Fibroblast of upper back skin (primary cell): ENCODE data around the gene MYL1.

Experiments
- DNase-seq: peaks from one replicate; pipeline ENCODE4 v3.0.0-alpha.2; 2013

MYL1 gene

DNA sequence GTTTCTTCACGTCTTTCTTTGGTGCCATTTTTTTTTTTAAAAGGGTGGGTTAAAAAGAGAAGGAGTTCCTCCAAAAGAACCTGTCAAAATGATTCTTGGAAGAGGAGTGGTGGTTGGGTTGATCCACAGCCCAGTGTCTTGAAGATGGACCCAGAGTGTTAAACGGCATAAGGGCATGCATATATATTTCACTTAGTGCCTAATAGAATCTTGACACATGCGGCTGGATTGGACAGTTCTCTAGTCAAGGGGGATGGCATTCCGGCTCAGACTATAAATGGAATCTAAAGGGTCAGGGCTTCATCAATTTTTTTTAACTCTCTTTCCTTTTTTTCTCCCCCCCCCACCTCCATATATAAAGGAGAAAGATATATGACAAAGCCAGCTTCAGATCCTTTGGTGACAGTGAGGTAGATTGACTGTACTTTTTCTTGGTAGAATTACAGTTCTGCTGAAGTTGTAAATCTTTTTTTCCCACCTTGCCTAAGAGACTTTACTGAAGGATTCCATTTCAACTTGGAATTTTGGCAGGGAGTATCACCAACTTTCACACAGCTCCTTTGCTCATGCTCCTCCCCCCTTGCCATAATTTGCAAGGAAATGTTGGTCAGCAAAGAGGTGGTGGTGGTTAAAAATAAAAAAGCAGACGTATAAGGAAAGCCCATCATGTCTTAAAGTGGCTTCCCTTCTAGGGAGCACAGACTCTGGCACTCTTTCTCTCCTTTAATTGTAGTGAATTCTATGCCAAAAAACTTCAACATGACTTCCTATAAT, at the start of gene MYL1:
Gene MYL1 (minus strand): TSS at position 160 of the 774 bp plus-strand sequence. CDS start 132 bp downstream, at position 28.
- no peak for DNase-seq

DNA sequence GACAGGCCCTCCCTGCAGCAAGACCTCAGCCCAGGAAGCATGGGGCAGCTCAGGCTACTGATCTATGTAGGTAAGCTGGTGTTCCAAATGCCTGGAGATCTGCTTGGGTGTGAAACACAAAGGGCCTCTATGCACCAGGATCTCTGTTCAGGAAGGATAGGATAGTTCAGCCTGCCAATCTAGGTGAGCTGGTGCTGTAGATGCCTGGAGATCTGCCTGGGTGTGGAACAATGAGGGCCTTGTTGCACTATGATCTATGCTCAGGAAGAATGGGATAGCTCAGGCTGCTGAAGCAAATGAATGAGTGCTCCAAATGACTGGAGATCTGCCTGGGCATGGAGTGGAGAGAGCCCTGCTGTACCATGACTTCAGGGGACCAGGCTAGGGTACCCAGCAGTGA, 48.9 kb upstream of the MYL1 start:
- DNase-seq: no peak

DNA sequence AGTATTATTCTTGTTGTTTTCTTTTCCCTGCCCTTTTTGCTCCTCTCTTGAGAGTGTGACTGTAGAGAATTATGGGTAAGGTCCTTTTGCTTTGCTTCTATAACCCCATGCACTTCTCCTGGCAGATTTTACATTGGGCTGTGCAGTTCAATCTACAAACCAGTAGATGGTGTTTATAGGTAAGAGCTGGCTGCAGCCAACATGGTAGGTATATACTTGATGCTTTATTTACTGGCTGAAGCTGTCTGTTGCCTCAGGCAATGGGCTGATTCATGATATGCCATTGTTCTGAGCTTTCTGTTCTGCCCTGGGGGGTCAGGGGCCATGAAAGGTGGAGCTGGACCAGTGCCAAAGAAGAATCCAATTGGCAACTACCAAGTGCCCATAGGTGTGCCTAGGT, 48.3 kb upstream of the MYL1 start:
- DNase-seq: no peak

DNA sequence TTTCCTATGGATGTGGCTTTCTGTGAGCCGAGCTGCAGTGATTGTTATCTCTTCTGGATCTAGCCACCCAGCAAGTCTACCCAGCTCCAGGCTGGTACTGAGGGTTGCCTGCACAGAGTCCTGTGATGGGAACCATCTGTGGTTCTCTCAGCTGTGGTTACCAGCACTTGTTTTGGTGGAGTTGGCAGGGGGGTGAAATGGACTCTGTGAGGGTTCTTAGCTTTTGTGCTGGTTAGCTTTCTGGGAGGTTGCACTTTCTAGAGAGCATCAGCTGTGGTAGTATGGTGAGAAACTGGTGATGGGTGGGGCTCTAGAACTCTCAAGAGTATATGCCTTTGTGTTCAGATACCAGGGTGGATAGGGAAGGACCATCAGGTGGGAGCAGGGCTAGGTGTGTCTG, 45.4 kb upstream of the MYL1 start:
- no peak for DNase-seq

DNA sequence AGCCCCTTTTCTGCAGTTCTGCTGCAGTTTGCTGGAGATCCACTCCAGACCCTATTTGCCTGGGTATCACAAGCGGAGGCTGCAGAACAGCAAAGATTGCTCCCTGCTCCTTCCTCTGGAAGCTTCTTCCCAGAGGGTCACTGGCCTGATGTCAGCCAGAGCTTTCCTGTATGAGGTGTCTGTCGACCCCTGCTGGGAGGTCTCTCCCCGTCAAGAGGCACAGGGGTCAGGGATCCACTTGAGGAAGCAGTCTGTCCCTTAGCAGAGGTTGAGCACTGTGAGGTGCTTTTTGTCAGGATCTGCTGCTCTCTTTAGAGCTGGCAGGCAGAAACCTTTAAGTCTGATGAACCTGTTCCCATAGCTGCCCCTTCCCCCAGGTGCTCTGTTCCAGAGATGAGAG, 42.0 kb upstream of the MYL1 start:
- no peak for DNase-seq

DNA sequence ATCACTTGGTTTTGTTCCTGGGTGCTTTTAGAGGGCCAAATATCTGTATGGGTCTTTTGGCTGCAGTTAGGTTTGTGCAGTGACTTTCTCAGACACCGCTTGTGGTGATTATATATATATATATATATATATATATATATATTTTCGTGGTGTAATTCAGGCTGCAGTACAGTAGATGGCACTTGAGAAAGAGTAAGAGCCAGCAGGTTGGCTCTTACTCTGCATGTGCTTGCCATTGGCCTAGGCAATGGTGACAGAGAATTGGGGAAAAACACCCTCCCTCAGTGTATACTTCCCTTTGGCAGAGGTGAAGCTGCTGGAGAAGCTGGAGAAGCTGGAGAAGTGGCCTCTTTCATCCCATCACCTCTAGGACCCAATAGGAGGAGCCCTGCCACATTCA, 22.2 kb upstream of the MYL1 start:
- DNase-seq: no peak

DNA sequence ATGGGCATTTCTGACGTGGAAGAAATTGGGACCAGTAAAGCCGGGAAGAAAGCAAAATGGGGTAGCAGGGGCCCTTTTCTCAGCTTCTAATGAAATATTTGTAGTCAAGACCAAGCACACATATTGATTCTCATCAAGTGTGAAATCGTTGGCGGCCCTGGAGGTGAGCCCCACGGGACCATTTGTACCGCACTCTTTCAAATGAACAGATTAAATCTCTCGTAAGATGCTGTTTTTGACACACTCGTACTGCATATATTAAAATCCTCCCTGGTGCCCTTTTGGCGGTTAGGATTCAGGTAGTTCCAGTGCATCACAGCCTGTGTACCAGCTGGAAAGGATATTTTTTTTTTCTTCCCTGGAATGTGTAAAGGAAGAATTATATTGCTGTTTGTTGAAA, 9.9 kb upstream of the MYL1 start:
- DNase-seq: no peak

DNA sequence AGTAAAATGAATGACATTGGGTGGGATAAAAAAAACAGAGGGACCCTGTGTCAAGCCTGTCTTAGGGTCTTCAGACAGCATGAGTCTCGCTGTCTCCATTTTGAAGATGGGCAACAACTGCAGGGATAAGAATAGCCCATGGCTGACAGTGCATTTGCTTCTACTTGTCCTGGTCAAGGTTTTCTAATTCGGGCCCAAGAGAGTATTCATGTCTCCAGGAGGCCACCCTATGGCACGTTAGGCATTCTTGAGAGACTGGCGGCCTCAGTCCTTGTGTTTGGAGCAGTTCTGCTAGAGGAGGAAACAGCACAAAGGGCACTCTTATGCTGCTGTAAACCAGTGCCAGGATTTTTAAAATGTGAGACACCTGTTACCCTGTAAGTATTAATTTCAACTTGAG, 9.5 kb upstream of the MYL1 start:
- no peak for DNase-seq

DNA sequence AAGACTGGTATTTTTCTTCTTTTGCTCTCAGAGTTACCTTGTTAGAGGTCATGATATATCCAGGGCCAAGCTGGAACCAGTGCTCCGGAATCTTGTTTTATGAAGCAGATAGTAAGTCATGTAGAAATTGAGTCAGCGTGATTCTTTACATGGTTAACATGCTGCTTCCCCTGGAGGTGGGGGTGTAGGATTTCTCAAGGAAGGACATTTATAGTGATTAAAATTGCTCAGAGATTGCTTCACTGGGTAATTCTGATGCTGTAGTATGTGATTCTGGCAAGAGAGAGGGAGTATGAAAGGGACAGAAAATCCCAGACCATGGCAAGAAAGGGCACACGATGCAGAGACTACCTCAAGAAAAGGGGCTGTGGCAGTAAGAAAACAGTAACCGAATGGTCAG, 8.0 kb upstream of the MYL1 start:
- DNase-seq: no peak

DNA sequence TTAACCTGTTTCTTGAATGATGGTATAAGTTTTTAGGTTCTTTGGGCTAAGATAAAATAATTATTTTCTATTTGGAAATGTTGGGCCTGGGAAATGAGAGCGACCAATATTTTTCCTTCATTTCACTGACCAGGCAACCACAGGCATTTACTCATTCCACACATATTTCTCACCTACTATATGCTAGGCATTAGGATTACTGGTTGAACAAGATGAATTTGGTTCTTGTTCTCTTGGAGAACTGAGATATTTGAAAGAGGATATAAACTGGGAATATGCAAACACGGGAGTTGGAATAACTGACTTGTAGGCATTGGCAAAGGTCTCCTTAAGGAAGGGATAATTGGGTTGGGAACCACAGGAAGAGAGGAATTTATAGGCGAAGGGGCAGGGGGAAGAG, 3.9 kb upstream of the MYL1 start:
- no peak for DNase-seq

DNA sequence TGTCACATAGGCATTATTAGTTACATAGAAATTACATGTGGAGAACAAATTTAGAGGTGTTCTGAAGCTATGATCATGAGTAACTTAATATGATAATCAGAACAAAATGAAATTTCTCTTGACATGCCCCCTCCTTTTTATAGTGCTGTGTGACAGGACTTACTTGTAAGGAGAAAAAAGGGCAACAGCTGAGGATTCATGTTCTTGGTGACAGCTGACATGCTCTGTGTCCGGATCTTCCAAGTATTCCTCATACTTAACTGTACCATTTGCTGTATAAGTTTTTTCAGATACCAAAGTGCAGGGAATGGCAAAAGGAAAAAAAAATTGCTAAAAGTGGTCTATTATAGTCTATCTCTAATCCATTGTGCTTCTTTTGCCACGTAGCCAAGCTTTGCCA, 3.5 kb upstream of the MYL1 start:
- no peak for DNase-seq

DNA sequence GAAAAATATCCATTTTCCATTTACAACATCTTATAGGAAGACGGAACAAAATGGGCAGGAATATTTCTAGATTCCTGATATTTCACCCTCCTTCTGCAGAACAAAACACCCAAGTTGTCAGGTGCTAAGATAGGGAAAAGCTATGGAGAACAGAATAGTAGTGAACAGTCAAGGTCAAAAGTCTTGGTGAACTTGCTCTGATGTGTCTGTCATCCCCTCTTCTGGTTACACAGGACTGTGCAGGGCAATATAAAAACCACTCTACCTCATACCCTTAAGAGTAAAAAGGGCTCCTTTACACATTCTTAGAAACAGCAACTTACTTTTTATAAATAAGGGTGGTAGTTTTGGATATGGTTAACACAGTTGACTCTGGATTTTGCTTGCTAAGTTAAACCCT, 4.4 kb downstream of the MYL1 start:
- no peak for DNase-seq

DNA sequence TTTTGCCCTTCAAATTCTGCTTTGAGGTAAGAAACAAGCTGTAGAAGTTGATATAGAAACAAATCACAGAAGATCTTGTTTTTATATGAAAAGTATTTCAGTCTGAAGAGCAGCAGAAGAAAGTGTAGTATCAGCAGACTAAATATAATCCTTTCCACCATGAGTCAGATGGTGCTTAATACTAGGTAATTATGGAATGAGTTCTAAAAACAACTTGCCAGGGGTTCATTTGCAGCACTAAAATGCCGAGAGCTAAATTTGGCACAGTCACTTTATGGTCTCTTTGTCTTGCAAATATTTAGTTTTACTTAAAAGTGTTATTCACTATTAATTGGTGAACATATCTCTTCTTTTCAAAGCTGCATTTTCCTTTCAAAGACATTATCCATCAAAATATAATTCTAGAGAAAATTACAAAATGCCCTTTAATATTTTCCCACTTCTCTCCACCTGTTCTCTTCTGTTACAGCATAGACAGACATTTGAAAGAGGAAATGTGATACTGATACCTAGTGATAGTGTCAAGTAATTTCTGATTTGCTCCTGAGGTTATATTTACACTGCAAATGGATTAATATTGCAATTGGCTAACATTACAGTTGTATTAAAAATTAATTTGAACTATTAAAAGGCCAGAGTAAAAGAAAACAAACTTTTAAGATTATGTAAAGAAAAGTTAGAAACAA, 5.3 kb downstream of the MYL1 start:
- DNase-seq: no peak

DNA sequence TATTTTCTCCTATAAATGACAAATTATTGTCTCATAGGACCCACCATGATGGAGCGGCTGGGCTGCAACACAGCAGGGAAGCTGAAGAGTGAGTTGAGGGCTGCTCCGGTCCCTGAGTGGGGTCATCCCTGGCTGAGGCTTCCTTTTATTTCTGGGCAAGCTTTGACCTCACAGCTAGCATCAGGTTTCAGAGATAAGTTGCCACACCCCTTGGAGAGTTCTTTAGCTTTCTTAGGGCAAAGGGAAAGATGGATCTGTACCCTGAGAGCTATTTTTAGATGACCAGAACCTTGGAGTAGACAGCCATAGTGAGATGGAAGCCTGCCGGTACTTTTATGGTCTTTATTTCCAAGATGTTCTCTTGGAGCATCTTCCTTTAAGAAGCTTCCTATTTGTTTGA, 11.5 kb downstream of the MYL1 start:
- DNase-seq: no peak

DNA sequence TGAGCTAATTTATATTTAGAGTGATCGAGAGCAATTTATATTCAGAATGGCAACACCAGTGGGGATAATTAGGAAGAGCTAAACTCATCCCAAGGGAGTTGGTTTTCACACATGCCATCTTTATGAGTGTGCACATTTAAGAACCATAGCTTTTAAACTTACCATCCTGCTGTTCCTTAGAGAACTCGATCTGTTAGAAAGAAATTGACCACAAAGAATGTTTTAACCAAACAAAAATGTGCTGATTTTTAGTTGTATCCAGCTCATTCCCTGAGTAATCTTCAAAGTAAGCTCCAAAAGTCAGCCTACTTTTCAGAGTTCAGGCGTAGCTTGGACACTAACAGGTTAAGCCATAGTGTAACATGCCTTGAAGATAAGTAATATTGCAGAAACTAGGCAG, 12.6 kb downstream of the MYL1 start:
- no peak for DNase-seq

DNA sequence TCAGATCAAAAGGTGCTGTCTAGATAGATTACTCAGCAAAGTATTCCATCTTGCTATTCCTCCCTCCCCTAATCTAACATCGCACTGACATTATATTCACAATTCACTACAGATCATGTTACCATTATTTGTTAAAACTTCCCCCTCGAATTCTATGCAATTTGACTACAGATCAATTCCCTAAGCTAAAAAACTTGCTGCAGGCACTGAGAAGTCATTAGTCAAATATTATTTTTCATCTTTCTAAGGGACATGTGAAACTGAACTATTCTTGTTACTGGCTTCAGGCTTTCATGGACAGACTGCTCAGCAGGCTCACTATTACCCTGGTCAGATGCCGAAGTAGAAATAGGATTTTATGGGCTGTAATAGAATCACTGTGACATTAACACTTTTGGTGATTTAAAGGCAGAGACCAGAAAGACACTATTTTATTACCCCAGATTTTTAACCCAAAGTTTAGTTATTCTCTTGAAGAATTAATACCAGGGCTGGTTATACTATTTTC, 15.1 kb downstream of the MYL1 start:
- DNase-seq: no peak

DNA sequence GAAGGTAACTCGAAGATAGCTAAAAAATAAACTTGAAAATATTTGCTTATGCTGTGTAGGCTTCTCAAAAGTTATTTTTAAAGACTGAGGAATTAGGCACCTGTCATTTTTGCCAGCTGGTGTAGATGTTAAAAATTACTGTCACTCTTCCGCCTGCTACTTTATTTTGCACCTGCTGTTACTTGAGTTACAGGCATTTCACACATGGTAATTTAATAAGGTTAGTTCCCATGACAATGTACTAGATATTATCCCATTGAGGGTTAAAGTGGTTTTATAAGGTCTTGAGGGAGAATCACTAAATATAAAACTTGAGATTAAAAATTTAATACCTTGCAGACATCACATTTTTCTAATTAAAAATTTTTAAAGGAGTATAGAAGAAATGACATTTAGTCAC, 26.6 kb downstream of the MYL1 start:
- DNase-seq: no peak

DNA sequence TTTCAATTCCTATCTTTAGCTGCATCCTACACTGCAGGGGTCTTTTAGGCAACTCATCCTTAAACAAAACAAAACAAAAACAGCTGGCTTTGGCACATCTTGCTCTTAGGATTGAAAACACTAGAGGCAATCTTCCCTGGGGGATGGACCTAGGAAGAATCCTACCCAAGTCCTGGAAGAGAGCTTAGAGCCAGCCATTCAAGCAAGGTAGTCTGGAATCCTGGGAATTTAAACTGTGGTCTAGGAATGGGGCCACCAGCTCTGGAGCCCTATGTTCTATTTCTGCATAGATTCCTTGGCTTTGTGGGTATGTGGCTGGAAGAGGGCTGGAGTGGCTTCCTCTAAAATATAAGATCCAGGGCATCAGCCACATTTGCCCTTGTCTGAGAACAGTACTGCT, 27.7 kb downstream of the MYL1 start:
- no peak for DNase-seq

DNA sequence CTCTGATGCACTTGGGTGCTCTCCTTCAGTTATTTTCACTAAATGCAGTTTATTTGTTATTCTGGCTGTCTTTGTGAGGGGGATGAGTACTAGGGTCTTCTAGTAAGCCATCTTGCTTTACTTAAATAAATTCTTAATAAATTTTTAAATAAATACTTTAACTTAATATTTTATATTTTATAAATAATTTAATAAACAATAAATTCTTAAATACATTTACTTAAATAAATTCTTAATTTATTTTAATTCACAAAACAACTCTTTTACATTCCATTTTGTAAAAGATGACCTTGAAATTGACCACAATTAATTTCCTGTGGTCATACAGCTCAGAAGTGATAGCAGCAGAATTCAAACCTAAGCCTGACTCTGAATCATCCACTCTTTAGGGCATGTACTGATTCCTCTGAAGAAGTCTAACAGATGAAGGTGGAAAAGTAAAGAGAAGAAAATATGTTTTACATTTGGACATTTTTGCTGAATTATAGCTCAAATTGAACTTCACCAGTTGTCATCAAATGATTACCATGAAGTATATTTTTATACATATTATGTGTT, 28.8 kb downstream of the MYL1 start:
- DNase-seq: no peak

DNA sequence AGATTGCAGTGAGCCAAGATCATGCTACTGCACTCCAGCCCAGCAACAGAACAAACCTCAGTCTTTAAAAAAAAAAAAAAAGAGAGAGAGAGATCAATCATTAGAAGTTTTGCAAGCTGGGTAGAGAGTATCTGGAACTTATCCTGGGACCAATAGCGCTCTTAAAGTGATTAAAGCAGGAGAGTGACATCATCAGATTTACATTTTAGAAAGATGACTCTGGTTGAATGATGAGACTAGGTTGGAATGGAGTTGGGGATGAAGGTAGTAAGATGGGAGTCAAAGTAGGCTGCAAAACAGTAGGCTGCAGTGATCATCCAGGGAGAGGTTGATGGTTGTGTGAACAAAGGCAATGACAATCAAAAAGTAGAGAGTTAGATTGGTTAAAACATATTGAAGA, 37.8 kb downstream of the MYL1 start:
- DNase-seq: no peak

DNA sequence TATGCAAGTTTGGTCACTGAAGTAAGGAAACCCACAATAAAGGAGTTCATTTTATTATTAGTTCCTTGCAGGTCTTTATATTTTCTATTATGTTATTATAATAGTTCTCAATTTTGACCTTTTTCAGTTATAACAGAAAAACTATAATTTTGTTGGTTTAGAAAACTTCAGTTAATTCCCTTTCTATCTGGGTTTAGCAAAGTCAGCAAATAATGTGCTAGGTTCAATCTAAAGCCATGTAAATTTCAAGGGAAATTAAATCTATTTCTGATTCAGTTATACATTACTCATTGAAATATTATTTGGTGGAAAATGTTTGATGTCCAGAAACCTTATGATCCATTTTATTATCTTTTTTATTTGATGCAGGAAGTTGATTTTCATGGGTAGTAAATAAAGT, 43.7 kb downstream of the MYL1 start:
- DNase-seq: no peak

DNA sequence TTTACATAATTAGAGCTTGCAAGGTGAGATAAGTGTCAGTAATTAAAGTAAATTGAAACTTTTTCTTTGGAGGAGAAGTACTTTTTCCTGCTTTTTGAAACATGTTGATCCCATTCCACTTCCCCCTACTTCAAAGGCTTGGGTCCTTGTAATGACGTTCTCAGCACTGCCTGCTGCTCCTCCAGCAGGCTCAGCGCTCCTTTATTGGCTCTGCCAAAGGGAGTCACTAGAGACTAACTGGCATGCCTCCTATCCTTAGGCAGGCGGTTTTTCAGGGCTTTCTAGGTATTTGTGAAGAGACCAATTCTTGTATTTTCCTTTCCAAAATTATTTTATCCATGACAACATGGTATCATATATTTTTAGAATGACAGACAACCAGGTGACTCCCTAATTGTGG, 45.8 kb downstream of the MYL1 start:
- no peak for DNase-seq

DNA sequence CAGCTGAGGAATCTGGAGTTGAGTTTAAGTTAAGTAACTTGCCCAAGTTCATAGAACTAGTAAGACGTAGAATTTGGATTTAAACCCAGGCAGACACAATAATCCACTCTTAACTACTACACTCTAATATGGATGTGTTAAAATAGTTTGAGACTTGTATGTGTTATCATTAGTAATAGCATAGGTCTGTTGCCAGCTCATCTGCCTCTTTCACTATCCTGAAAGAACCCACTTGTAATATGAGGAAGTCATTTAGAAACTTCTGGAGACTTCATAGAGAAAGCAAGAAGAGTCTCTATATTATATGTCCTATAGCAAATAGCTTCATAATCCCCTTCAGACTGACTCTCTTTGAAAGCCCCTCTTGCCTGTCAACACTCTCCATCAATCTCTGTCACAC, 46.7 kb downstream of the MYL1 start:
- DNase-seq: no peak

DNA sequence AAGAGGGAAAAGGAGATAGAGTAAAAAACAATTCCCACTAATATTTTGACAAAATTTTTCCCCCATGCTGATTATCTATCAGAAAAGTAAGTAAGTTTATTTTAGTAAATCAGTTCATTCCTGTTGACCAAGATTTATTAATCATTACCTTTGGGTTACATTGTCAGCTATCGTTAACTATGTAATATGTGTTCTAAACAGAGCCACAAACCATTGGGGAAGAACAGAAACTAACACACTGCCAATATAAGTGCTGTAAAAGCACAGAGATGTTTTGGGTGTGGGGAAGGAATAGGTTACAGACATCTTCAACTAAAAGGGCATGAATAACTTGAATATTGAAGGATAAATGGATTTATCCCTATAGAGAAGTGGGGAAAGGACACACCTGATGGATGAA, 47.3 kb downstream of the MYL1 start:
- DNase-seq: no peak
